Pancreas (tissue), 10 donors: Measurements from ENCODE around the gene RXRA. TPM values are rescaled to one million over a fixed set of nuclear protein-coding genes. Genes with fewer than 3 reads are reported as not detected.

Experiments used
- ATAC-seq, 4 donors: fragments of 200-7000 bp; cut with Tn5 transposase; one replicate each; pipeline versions ENCODE4 v1.8.0 to v1.9.1; 2020; ENCODE audit warnings: mild to moderate bottlenecking in 4 of 4, moderate library complexity in 4 of 4
- DNase-seq, 6 donors: peaks; one replicate each; pipeline ENCODE4 v3.0.0-alpha.2; 2020
- FAIRE-seq: peaks from 2 replicates; lab custom pipeline; 2012; peaks lifted over from hg19 to GRCh38; lab: Jason Lieb, UNC
- H3K27ac ChIP-seq, 4 donors: fragments of 200-600 bp; sonication (generic); 1 replicate in 3 of 4; 2 replicates in 1 of 4; pipeline versions ENCODE4 v1.5.0 to v1.8.0; 2020
- H3K27me3 ChIP-seq, 4 donors: fragments of 200-600 bp; one replicate each; pipeline ENCODE4 v1.8.0; 2021
- H3K36me3 ChIP-seq, 3 donors: fragments of 200-600 bp; sonication (generic) in 1 of 3; one replicate each; pipeline versions ENCODE4 v1.5.0 to v1.8.0; 2020 to 2021
- H3K4me1 ChIP-seq, 3 donors: fragments of 200-600 bp; one replicate each; pipeline ENCODE4 v1.8.0; 2021
- H3K4me3 ChIP-seq, 4 donors: fragments of 200-600 bp; sonication (generic) in 2 of 4; one replicate each; pipeline versions ENCODE4 v1.5.0 to v1.8.0; 2020 to 2021
- H3K9me3 ChIP-seq, 4 donors: fragments of 200-600 bp; one replicate each; pipeline ENCODE4 v1.8.0; 2021
- WGBS, 2 donors: extraction: QIAGEN DNeasy Blood & Tissue Kit; methylation state at CpG; one replicate each; pipeline ENCODE4 v1.1.7; 2013; 5-methylcytosine and 5-hydroxymethylcytosine counted together
- intact Hi-C, 3 donors: fragments of 100-400 bp; cut with DNase I; formaldehyde crosslinking; loops; one replicate each; pipeline versions ENCODE4 v1.11.1 to v1.14.2; 2022
- polyA plus RNA-seq, 2 donors: library from polyadenylated mRNA; stranded (reverse); fragments of 200-250 nt; gene quantifications; one replicate each; pipeline ENCODE4 v1.2.3, GENCODE V29; 2013
- total RNA-seq, 6 donors: library from RNA; stranded (reverse); fragmentation: NEBNext Ultra II Directional in 4 of 6; extraction: Animal tissue kit (Norgen Biotek cat#: 25700) in 4 of 6; gene quantifications; one replicate each; pipeline versions ENCODE4 v1.2.1 to v1.2.4, GENCODE V29; 2021 to 2023
- TF ChIP-seq, protein P1 (sequence below), 4 donors: fragments of 200-600 bp; sonication (generic) in 3 of 4; IDR thresholded peaks; one replicate each; pipeline versions ENCODE4 v1.5.0 to v1.8.0; 2021; ENCODE audit warnings: antibody characterized with exemption in 4 of 4
- donor health status: healthy with polysubstance abuse.
- donor health status: DM: no; HTN: no; CAD: no; lungs with moderate emphysema.
- donor health status: DM: no; HTN: no; CAD: no.
- donor health status: control.
- donor health status: control.
- donor health status: Bipolar disorder and iron deficiency.
- donor health status: DM: yes; HTN: yes; CAD: no.
- donor health status: DM: no; HTN: no; CAD: no.
- donor health status: DM: no; HTN: no; CAD: no.
- donor health status: DM: yes; HTN: yes; CAD: no.

Gene RXRA
- total and polyA plus RNA-seq, 8 donors = 20.2 to 35.1 (median 22.9) TPM

DNA sequence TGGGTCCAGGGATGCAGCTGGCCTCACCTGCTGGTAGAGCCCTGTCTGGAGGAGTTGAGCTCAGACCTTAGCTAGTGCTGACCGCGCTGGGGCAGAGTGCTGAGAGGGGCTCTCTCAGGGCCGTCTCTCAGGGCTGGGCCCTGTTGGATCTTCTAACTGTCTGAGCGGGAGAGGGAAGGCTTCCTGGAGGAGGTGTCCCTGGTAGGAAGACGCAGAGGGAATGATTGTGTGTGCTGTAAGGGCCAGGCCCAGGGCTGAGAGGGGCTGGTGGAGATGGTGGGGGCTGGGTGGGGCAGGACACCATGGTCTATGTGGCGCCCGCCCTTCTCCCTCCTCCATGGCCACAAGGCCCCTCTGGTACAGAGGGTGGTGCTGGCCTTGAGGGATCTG is 55.0 kb downstream of the RXRA start:
- WGBS, 2 donors = 93 to 95% methylated on average over 7 of the region's 7 CpGs
- ATAC-seq = no peak
- no peaks in the 10 kb centered on the region for H3K9me3 ChIP-seq
- TF ChIP-seq, protein P1, sequence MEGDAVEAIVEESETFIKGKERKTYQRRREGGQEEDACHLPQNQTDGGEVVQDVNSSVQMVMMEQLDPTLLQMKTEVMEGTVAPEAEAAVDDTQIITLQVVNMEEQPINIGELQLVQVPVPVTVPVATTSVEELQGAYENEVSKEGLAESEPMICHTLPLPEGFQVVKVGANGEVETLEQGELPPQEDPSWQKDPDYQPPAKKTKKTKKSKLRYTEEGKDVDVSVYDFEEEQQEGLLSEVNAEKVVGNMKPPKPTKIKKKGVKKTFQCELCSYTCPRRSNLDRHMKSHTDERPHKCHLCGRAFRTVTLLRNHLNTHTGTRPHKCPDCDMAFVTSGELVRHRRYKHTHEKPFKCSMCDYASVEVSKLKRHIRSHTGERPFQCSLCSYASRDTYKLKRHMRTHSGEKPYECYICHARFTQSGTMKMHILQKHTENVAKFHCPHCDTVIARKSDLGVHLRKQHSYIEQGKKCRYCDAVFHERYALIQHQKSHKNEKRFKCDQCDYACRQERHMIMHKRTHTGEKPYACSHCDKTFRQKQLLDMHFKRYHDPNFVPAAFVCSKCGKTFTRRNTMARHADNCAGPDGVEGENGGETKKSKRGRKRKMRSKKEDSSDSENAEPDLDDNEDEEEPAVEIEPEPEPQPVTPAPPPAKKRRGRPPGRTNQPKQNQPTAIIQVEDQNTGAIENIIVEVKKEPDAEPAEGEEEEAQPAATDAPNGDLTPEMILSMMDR (IDR thresholded peaks at IDR 0.05) = no peak
- DNase-seq = no peak
- peak overlapping the region in 1 of 4 donors; percentile 8 for H3K27ac ChIP-seq
- no peaks in the 10 kb centered on the region for H3K27me3 ChIP-seq
- H3K4me1 ChIP-seq = peaks cover 25 to 39% (median 33%) of the 10 kb centered on the region in 3 donors
- H3K4me3 ChIP-seq = no peak overlapping the region
- no peak for FAIRE-seq
- intact Hi-C loops = no loop called here
- no peaks in the 10 kb centered on the region for H3K36me3 ChIP-seq

- FAIRE-seq = no peak
- intact Hi-C loops = no loop called here
- no peak for DNase-seq
- Histone ChIP-seq H3K36me3 (no peaks in the 10 kb centered on the region), H3K9me3 (no peaks in the 10 kb centered on the region), H3K4me3 (no peak overlapping the region), H3K4me1 (peaks cover 23 to 36% (median 32%) of the 10 kb centered on the region in 3 donors), H3K27ac (peak overlapping the region in 1 of 4 donors; percentile 8), H3K27me3 (no peaks in the 10 kb centered on the region)
- WGBS, 2 donors = 71 to 73% methylated on average over 20 to 21 of the region's 21 CpGs
- peak in 1 of 4 donors; percentile 2 for ATAC-seq
- TF ChIP-seq, protein P1 (IDR thresholded peaks at IDR 0.05) = no peak
Observed at GRCh38 chr9:134381671-134382516, 55.6 kb downstream of the RXRA start.

GRCh38 chr9:134382733-134383132 is 56.5 kb downstream of the RXRA start:
- DNase-seq = no peak
- Histone ChIP-seq H3K4me3 (no peak overlapping the region), H3K4me1 (peaks cover 23 to 36% (median 32%) of the 10 kb centered on the region in 3 donors), H3K27me3 (no peaks in the 10 kb centered on the region), H3K36me3 (no peaks in the 10 kb centered on the region), H3K9me3 (no peaks in the 10 kb centered on the region), H3K27ac (no peak overlapping the region)
- no peak for ATAC-seq
- no peak for FAIRE-seq
- intact Hi-C loops = no loop called here
- TF ChIP-seq, protein P1 (IDR thresholded peaks at IDR 0.05) = no peak
- 45 to 62% methylated on average over 14 of the region's 14 CpGs for WGBS, 2 donors

DNA sequence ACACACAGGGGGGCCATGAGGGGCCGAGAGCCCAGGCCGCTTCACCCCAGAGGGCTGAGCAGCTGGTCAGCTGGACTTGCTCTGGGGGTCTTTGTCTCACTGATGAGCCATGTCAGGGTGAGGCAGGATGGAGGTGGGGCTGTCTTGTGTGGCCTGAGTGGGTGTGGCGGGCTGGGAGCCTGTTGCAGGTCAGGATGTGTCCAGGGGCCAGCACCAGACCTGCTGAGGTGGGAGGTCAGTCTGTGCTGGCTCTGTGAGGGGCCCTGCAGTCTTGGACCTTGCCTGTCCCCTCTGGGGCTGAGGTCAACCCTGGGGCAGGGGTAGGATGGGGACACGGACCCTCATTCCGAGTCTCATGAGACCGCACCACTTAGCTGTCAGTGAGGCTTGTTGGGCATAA is 56.9 kb downstream of the RXRA start:
- peaks cover 23 to 34% (median 33%) of the 10 kb centered on the region in 3 donors for H3K4me1 ChIP-seq
- no peaks in the 10 kb centered on the region for H3K36me3 ChIP-seq
- DNase-seq (no peak), FAIRE-seq (no peak), ATAC-seq (no peak)
- intact Hi-C loops = no loop called here
- TF ChIP-seq, protein P1 (IDR thresholded peaks at IDR 0.05) = no peak
- H3K27ac ChIP-seq = no peak overlapping the region
- 95 to 96% methylated on average over 5 to 6 of the region's 6 CpGs for WGBS, 2 donors
- no peaks in the 10 kb centered on the region for H3K27me3 ChIP-seq
- no peak overlapping the region for H3K4me3 ChIP-seq
- H3K9me3 ChIP-seq = no peaks in the 10 kb centered on the region
